ENCODE results near the gene CHAC1.

The CHAC1 gene

DNA sequence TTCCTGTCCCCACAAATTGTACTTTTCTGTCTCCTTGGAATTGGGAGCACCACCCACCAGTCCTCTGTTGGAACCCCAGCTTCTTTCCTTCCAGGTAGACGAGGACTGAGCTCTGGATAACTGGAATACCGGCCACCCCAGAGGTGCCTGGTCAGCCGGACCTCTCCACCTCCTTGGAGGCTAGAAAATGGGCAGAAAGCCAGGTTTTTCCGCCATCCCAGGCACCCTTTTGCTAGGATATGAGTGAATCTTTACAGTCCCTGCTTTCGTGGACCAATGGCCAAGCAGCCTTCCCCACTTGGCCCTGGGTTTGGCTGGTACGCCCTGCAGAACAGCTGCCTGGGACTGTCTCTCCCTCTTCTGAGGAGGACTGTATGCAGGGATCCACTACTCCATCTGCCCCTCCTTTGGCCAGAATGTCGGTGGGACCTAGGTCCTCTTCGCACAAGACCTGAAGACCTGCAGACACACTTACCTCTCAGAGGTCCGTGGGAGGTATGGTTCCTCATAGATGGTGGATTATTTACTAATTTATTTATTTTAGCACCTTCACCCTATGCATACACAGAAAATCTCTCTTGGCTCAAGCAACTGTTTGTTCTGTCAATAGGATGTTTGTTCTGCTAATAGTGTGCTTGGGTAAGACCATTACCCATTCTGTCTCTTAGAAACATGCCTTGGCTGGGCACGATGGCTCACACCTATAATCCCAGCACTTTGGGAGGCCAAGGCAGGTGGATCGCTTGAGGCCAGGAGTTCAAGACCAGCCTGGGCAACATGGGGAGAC is 8.6 kb upstream of the CHAC1 start:
- H3K4me3 ChIP-seq (IDR thresholded peaks at IDR 0.05; ENCODE audit: insufficient read depth, low read depth, low read length), result no peak overlapping the region
- no peak overlapping the region for H3K4me2 ChIP-seq
- H4K20me1 ChIP-seq (ENCODE audit: insufficient read depth), result no peaks in the 10 kb centered on the region
- no peak overlapping the region for H2AFZ ChIP-seq (ENCODE audit: low read depth)
- no peaks in the 10 kb centered on the region for H3K79me2 ChIP-seq (ENCODE audit: insufficient read depth, low read depth)
- H3K36me3 ChIP-seq (ENCODE audit: insufficient read depth), result no peaks in the 10 kb centered on the region
- TF ChIP-seq, protein P1, sequence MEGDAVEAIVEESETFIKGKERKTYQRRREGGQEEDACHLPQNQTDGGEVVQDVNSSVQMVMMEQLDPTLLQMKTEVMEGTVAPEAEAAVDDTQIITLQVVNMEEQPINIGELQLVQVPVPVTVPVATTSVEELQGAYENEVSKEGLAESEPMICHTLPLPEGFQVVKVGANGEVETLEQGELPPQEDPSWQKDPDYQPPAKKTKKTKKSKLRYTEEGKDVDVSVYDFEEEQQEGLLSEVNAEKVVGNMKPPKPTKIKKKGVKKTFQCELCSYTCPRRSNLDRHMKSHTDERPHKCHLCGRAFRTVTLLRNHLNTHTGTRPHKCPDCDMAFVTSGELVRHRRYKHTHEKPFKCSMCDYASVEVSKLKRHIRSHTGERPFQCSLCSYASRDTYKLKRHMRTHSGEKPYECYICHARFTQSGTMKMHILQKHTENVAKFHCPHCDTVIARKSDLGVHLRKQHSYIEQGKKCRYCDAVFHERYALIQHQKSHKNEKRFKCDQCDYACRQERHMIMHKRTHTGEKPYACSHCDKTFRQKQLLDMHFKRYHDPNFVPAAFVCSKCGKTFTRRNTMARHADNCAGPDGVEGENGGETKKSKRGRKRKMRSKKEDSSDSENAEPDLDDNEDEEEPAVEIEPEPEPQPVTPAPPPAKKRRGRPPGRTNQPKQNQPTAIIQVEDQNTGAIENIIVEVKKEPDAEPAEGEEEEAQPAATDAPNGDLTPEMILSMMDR (conservative IDR thresholded peaks at IDR 0.05; ENCODE audit: low read depth, low read length), result no peak
- no peaks in the 10 kb centered on the region for H3K27me3 ChIP-seq (ENCODE audit: insufficient read depth, low read depth)
- no peak overlapping the region for H3K27ac ChIP-seq
- H3K4me1 ChIP-seq (ENCODE audit: low read depth, poor library complexity, severe bottlenecking), result peaks cover 30% of the 10 kb centered on the region
- no peak overlapping the region for H3K9ac ChIP-seq

- no peak overlapping the region for H3K4me3 ChIP-seq (IDR thresholded peaks at IDR 0.05; ENCODE audit: insufficient read depth, low read depth, low read length)
- H3K27me3 ChIP-seq (ENCODE audit: insufficient read depth, low read depth), result no peaks in the 10 kb centered on the region
- no peaks in the 10 kb centered on the region for H3K79me2 ChIP-seq (ENCODE audit: insufficient read depth, low read depth)
These were observed 4.4 kb upstream of the CHAC1 start for GRCh38 chr15:40948706-40949473.

DNA sequence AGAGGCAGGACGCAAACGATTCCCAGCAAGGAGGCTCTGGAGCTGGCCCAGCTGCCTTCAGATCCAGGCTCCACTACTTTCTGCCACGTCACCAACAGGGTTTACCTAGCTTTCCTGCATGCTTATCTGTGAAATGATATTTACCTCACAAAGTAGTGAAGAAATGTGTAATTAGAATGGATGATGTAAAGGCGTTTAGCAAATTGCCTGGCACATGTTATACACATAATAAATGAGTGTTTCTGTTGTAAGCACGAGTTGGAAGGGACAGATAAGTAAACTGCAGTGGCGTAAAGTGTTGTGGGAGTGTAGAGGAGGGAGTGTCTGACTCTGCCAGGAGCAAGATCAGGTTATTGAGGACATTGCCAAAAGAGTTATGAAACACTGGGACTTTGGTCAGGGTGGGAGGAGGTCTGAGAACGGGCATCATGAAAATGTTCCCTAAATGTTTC is 3.5 kb upstream of the CHAC1 start:
- no peaks in the 10 kb centered on the region for H3K36me3 ChIP-seq (ENCODE audit: insufficient read depth)
- H3K9ac ChIP-seq, result no peak overlapping the region

More at GRCh38 chr15:40948706-40949473, 4.4 kb upstream of the CHAC1 start:
- no peak overlapping the region for H2AFZ ChIP-seq (ENCODE audit: low read depth)
- H3K27ac ChIP-seq, result no peak overlapping the region
- H4K20me1 ChIP-seq (ENCODE audit: insufficient read depth), result no peaks in the 10 kb centered on the region
- no peak overlapping the region for H3K4me2 ChIP-seq
- H3K36me3 ChIP-seq (ENCODE audit: insufficient read depth), result no peaks in the 10 kb centered on the region
- H3K9ac ChIP-seq, result no peak overlapping the region
- peaks cover 20% of the 10 kb centered on the region for H3K4me1 ChIP-seq (ENCODE audit: low read depth, poor library complexity, severe bottlenecking)
- TF ChIP-seq, protein P1 (conservative IDR thresholded peaks at IDR 0.05; ENCODE audit: low read depth, low read length), result no peak

GRCh38 chr15:40951764-40952163 is 1.5 kb upstream of the CHAC1 start:
- Histone ChIP-seq H3K4me1 (ENCODE audit: low read depth, poor library complexity, severe bottlenecking) (peaks cover 33% of the 10 kb centered on the region), H2AFZ (ENCODE audit: low read depth) (no peak overlapping the region), H4K20me1 (ENCODE audit: insufficient read depth) (no peaks in the 10 kb centered on the region), H3K36me3 (ENCODE audit: insufficient read depth) (no peaks in the 10 kb centered on the region), H3K27me3 (ENCODE audit: insufficient read depth, low read depth) (no peaks in the 10 kb centered on the region), H3K9ac (no peak overlapping the region), H3K4me2 (peak overlapping the region; percentile 62), H3K4me3 (IDR thresholded peaks at IDR 0.05; ENCODE audit: insufficient read depth, low read depth, low read length) (no peak overlapping the region), H3K79me2 (ENCODE audit: insufficient read depth, low read depth) (no peaks in the 10 kb centered on the region), H3K27ac (no peak overlapping the region)
- TF ChIP-seq, protein P1 (conservative IDR thresholded peaks at IDR 0.05; ENCODE audit: low read depth, low read length), result no peak

More for the DNA sequence above, 3.5 kb upstream of the CHAC1 start:
- Histone ChIP-seq H3K27me3 (ENCODE audit: insufficient read depth, low read depth) (no peaks in the 10 kb centered on the region), H3K4me3 (IDR thresholded peaks at IDR 0.05; ENCODE audit: insufficient read depth, low read depth, low read length) (no peak overlapping the region), H3K4me2 (no peak overlapping the region), H3K27ac (no peak overlapping the region), H3K4me1 (ENCODE audit: low read depth, poor library complexity, severe bottlenecking) (peaks cover 29% of the 10 kb centered on the region), H3K79me2 (ENCODE audit: insufficient read depth, low read depth) (no peaks in the 10 kb centered on the region), H2AFZ (ENCODE audit: low read depth) (no peak overlapping the region), H4K20me1 (ENCODE audit: insufficient read depth) (no peaks in the 10 kb centered on the region)
- TF ChIP-seq, protein P1 (conservative IDR thresholded peaks at IDR 0.05; ENCODE audit: low read depth, low read length), result no peak

Data from KMS-11 (cell line).